Erythroblast (primary cell): ENCODE results near the gene MYO18B.

ENCODE experiments used
- GATA1 ChIP-seq: IDR thresholded peaks from 2 replicates; pipeline ENCODE4 v1.6.1; 2011; ENCODE audit warnings: low read depth, mild to moderate bottlenecking, control low read depth, low read length, moderate library complexity
- POLR2A ChIP-seq: IDR thresholded peaks from 2 replicates; pipeline ENCODE4 v1.6.1; 2011; ENCODE audit warnings: mild to moderate bottlenecking, low read length

DNA sequence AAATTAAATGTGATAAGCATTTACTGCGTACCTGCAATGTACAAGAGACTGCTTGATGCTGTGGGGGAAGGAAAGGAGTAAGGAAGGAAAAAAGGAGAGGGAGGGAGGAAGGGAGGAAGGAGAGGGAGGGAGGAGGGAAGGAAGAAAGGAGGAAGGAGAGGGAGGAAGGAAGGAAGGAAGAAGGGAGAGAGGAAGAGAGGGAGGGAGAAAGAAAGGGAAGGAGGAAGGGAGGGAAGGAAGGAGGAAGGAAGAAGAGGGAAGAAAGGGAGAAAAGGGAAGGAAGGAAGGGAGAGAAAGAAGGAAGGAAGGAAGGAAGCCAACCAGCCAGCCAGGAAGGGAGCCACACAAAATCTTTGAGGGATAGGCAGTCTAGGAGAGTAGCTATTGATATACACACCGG, 44.0 kb upstream of the MYO18B start:
- TF ChIP-seq POLR2A (no peak), GATA1 (no peak)
